LNCAP (cell line): ENCODE measurements around the gene RASL11B.

Experiments used
- TF ChIP-seq, protein P1 (sequence below): fragments of 450-650 bp; IDR thresholded peaks from 2 replicates; pipeline ENCODE4 v1.5.1; 2017; ENCODE audit warnings: mild to moderate bottlenecking

RASL11B gene

DNA sequence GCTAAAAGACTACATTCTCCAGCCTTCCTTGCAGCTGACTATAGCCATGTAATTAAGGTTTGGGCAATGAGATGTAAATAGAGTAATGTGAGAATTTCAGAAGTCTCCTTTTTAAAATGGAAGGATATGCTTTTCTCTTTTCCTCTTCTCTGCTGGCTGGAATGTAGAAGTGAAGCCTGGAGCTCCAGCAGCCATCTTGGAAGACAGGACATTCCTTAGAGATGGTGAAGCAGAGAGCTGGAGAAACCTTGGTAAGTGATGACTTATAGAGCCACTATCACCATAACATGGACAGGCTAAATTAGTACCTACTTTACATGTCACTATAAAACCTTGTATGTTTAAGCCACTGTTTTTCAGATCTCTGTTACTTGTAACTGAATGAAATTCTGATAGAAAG is 48.0 kb downstream of the RASL11B start:
- TF ChIP-seq, protein P1, sequence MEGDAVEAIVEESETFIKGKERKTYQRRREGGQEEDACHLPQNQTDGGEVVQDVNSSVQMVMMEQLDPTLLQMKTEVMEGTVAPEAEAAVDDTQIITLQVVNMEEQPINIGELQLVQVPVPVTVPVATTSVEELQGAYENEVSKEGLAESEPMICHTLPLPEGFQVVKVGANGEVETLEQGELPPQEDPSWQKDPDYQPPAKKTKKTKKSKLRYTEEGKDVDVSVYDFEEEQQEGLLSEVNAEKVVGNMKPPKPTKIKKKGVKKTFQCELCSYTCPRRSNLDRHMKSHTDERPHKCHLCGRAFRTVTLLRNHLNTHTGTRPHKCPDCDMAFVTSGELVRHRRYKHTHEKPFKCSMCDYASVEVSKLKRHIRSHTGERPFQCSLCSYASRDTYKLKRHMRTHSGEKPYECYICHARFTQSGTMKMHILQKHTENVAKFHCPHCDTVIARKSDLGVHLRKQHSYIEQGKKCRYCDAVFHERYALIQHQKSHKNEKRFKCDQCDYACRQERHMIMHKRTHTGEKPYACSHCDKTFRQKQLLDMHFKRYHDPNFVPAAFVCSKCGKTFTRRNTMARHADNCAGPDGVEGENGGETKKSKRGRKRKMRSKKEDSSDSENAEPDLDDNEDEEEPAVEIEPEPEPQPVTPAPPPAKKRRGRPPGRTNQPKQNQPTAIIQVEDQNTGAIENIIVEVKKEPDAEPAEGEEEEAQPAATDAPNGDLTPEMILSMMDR: no peak

DNA sequence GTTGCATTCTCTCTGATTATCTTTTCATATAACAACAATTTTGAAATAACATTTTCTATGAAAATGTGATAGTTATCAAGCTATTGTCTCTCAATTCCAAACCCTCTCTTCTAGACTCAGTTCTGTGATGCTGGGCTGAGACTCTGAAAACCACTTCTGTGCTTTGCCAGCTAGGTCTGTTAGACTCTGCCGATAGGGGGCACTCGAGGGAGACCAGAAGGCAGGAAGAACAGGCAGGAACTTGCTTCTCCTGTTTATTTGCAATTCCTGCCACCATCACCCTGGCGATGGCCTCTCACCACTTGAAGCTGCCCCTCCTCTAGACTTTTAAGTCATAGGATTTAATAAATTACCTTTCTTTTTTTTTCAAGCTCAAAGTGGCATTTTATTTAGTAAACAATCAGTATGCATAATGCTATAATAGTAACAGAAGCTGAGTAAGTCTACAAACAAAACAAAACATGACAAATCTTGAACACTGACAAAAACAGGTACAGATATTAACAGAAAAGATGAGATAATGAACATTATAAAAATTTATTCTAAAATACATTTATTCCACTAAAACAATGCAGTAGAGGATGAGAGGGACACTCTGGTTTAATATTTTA is 49.7 kb downstream of the RASL11B start:
- TF ChIP-seq, protein P1: peak; percentile 93

DNA sequence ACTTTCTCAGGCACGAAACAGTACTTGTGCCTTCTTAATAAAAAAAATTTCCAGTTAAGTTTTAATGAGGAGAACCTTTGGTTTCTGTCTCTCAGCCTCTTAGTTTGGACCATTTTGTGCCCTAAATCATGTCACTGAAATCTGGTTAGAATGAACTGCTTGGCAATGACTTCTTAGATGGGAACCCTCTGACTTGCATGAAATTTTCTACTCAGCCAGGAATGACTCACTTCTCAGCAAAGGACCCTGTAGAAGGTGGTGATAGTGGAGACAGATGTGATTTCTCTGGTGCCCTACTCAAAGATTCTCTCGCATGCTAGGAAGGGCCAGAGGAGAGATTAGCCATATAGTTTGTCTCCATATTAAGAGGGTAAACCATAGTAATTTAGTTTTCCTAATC is 50.5 kb downstream of the RASL11B start:
- TF ChIP-seq, protein P1: no peak

DNA sequence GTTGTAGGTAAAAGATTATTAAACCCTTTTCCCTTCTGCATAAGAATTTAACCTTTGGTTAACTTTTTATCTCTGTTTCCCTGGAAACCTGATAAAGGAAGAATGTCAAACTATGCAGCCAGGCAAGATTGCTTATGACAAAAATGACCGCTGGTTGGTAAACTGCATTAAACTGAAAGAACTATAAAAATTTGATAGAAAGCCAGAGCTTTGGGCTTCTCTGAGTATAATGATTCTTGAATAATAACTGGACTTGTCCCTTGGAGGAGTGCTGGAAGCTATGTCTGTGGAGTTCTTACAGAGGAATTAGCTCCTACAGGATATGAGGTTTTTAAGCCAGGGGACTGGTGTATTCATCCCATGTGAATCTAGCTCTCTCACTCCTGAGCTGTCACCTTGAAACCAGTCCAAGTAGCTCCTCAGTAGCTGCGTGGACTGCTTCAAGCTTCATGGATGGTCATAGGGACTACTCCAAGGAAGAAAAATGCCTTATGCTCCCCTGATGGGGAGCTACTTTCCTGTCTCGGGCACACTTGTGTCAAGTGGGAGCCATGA is 52.0 kb downstream of the RASL11B start:
- TF ChIP-seq, protein P1: no peak

DNA sequence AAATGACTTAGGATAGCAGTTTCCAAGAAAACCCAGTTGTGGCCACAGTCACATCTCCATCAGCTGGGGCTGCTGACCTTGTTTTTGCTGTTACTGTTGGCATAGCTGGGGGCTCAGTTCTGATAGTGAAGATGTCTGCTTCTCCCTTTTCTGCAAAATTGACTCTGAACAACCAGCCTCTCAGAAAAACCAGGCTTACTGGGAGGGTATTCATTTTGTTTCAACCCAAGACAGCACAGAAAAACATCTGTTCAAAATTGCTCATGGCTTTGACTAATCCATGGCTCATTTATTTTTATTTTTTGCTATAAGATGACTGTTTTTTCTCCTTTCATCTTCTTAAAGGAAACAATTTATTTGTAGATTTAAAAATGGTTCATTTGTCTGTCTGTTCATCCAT is 53.1 kb downstream of the RASL11B start:
- TF ChIP-seq, protein P1: no peak

DNA sequence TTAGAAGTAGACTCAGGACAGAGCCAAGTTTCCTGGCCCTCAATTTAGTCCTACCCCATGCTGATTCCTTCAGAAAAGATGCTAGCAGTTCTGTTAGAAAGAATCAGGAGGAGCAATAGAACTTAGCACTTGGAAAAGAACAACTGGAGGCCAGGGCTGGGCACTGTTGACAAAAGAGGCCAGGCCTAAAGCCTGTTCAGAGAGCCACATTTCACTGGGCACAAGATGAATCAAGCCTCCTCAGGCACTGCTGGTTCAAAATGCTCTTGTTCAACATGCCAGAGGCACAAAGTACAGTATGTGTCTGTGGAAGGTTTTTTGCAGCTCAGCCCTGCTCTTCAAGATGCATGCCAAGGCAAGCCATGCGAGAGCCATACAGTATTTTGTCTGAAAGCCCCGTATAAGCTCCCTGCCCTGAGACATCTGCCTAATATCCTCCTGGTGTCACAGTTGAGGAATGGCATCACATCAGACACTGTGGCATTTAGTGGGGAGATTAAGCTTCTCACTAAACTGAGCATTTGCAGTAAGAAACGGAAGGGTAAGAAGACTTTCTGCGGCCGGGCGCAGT is 53.7 kb downstream of the RASL11B start:
- TF ChIP-seq, protein P1: no peak
